Glutamatergic neuron (in vitro differentiated cells): ENCODE measurements around the gene UBE2E1. TPM values are rescaled to one million over a fixed set of nuclear protein-coding genes. Genes with fewer than 3 reads are reported as not detected.

Experiments used
- DNase-seq: peaks from one replicate; pipeline ENCODE4 v3.0.0; 2022
- H3K27ac Mint-ChIP-seq: one replicate; pipeline ENCODE4 v1.8.0; 2020; ENCODE audit warnings: mild to moderate bottlenecking, mixed read lengths, inconsistent platforms; ENCODE audit not compliant: unreplicated experiment
- H3K27me3 Mint-ChIP-seq: one replicate; pipeline ENCODE4 v1.8.0; 2020; ENCODE audit warnings: mild to moderate bottlenecking, moderate library complexity, mixed read lengths, inconsistent platforms; ENCODE audit not compliant: unreplicated experiment
- H3K36me3 Mint-ChIP-seq: one replicate; pipeline ENCODE4 v1.8.0; 2020; ENCODE audit warnings: mild to moderate bottlenecking, mixed read lengths, inconsistent platforms; ENCODE audit not compliant: unreplicated experiment
- H3K4me1 Mint-ChIP-seq: one replicate; pipeline ENCODE4 v1.8.0; 2020; ENCODE audit warnings: mild to moderate bottlenecking, low read depth, mixed read lengths, inconsistent platforms; ENCODE audit not compliant: unreplicated experiment
- H3K4me3 Mint-ChIP-seq: one replicate; pipeline ENCODE4 v1.8.0; 2020; ENCODE audit warnings: mild to moderate bottlenecking, mixed read lengths, inconsistent platforms; ENCODE audit not compliant: unreplicated experiment
- H3K9me3 Mint-ChIP-seq: one replicate; pipeline ENCODE4 v1.8.0; 2020; ENCODE audit warnings: mild to moderate bottlenecking, moderate library complexity, mixed read lengths, inconsistent platforms; ENCODE audit not compliant: unreplicated experiment
- total RNA-seq: library from RNA; stranded (reverse); fragmentation: NEBNext Ultra II Directional; extraction: Animal tissue kit (Norgen Biotek cat#: 25700); gene quantifications from one replicate; pipeline ENCODE4 v1.2.1, GENCODE V29; 2021; ENCODE audit not compliant: unreplicated experiment
- TF ChIP-seq, protein P1 (sequence below): fragments of 200-600 bp; sonication (generic); IDR thresholded peaks from one replicate; pipeline ENCODE4 v1.5.0; 2021; ENCODE audit not compliant: partially characterized antibody, unreplicated experiment

Gene UBE2E1
- total RNA-seq, 1 donor from 2014 or later, result 74.2 TPM

DNA sequence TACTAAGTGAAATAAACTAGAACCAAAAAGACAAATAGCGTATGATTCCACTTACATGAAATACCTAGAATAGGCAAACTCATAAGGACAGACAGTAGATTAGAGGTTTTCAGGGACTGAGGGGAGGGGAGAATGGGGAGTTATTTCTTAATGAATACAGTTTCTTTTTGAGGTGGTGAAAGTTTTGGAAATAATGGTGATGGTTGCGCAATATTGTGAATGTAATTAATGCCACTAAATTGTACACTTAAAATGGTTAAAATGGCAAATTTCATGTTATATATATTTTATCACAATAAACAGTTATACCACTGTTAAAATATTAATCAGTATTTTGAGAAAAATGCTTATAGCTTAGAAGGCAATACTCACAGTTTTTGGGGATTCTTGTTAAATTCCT lies 11.0 kb downstream of the UBE2E1 start:
- Mint-ChIP-seq H3K36me3 (no peaks in the 10 kb centered on the region), H3K9me3 (no peaks in the 10 kb centered on the region), H3K27ac (no peak overlapping the region), H3K27me3 (peaks cover 2% of the 10 kb centered on the region), H3K4me1 (peaks cover 2% of the 10 kb centered on the region), H3K4me3 (no peak overlapping the region)
- TF ChIP-seq, protein P1, sequence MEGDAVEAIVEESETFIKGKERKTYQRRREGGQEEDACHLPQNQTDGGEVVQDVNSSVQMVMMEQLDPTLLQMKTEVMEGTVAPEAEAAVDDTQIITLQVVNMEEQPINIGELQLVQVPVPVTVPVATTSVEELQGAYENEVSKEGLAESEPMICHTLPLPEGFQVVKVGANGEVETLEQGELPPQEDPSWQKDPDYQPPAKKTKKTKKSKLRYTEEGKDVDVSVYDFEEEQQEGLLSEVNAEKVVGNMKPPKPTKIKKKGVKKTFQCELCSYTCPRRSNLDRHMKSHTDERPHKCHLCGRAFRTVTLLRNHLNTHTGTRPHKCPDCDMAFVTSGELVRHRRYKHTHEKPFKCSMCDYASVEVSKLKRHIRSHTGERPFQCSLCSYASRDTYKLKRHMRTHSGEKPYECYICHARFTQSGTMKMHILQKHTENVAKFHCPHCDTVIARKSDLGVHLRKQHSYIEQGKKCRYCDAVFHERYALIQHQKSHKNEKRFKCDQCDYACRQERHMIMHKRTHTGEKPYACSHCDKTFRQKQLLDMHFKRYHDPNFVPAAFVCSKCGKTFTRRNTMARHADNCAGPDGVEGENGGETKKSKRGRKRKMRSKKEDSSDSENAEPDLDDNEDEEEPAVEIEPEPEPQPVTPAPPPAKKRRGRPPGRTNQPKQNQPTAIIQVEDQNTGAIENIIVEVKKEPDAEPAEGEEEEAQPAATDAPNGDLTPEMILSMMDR, result no peak
- no peak for DNase-seq

DNA sequence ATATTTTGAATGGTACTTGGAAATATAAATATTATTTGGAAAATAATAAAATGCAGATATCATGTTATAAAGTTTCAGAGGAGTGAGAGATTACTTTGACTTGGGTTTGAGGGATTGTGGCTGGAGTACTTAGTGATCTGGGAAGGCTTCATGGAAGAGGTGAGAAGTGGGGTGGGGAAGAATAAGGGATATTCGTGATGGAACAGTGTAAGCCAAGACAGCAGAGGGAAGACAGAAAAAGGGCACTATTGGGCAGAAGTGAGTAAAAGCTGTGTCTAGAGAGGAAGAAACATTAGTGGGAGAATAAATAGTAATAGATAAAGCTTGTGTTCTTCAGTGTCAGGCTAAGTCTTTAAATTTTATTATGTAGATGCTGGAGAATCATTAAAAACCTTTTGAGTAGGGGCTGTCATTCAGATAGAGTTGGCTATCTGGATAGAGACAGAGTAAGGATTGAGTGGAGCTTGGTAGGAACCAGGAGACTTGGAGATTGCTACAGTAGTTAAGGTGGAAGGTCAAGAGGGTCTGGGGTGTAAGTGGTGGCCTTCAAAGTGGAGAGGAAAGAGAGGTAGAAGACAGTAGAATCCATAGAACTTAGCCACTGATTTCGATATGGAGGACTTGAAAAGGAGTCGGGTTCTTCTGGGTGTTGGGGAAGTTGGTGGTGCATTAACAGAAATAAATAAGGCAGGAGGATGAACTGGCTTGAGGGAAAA lies 11.9 kb downstream of the UBE2E1 start:
- H3K27me3 Mint-ChIP-seq, result peaks cover 2% of the 10 kb centered on the region
- TF ChIP-seq, protein P1, result no peak
- H3K9me3 Mint-ChIP-seq, result no peaks in the 10 kb centered on the region
- no peak for DNase-seq
- peaks cover 2% of the 10 kb centered on the region for H3K4me1 Mint-ChIP-seq
- no peaks in the 10 kb centered on the region for H3K36me3 Mint-ChIP-seq
- no peak overlapping the region for H3K27ac Mint-ChIP-seq
- H3K4me3 Mint-ChIP-seq, result no peak overlapping the region

GRCh38 chr3:23819599-23820360 lies 14.0 kb downstream of the UBE2E1 start:
- H3K4me1 Mint-ChIP-seq, result peaks cover 2% of the 10 kb centered on the region
- no peak overlapping the region for H3K27ac Mint-ChIP-seq

GRCh38 chr3:23820888-23821287 lies 15.1 kb downstream of the UBE2E1 start:
- TF ChIP-seq, protein P1, result no peak
- Mint-ChIP-seq H3K4me1 (peaks cover 2% of the 10 kb centered on the region), H3K36me3 (no peaks in the 10 kb centered on the region), H3K4me3 (no peak overlapping the region), H3K27ac (no peak overlapping the region), H3K9me3 (no peaks in the 10 kb centered on the region), H3K27me3 (peaks cover 2% of the 10 kb centered on the region)
- no peak for DNase-seq

More at GRCh38 chr3:23819599-23820360, 14.0 kb downstream of the UBE2E1 start:
- no peak for DNase-seq
- H3K27me3 Mint-ChIP-seq, result peaks cover 2% of the 10 kb centered on the region
- H3K36me3 Mint-ChIP-seq, result no peaks in the 10 kb centered on the region
- H3K4me3 Mint-ChIP-seq, result no peak overlapping the region
- TF ChIP-seq, protein P1, result no peak
- H3K9me3 Mint-ChIP-seq, result no peaks in the 10 kb centered on the region

DNA sequence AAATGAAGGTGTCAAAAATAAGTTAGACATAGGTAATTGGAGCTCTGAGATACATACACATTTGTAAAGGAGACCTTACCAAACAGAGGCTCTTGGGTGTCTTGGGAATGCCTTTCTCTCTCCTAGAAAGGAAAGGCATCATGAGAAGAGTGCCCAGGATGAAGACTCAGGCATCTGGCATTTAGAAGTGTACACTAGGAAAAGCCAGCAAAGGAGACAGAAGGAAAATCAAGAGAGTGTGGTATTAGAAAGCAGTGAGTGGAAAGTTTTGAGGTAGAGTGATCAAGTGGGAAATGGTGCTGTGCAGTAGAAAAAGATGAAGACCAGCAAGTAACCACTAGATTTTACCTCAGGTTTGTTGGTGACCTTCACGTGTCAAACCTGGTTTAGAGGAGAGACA lies 16.1 kb downstream of the UBE2E1 start:
- DNase-seq, result no peak
- no peaks in the 10 kb centered on the region for H3K9me3 Mint-ChIP-seq
- H3K27me3 Mint-ChIP-seq, result peaks cover 2% of the 10 kb centered on the region
- H3K4me3 Mint-ChIP-seq, result no peak overlapping the region
- TF ChIP-seq, protein P1, result no peak
- no peaks in the 10 kb centered on the region for H3K36me3 Mint-ChIP-seq
- no peak overlapping the region for H3K27ac Mint-ChIP-seq
- peaks cover 2% of the 10 kb centered on the region for H3K4me1 Mint-ChIP-seq
